GM21447 (cell line): ENCODE measurements around the gene STAB1.

Experiments
- ATAC-seq: cut with Tn5 transposase; IDR thresholded peaks from one replicate; pipeline ENCODE4 v1.9.1; 2021; ENCODE audit not compliant: unreplicated experiment

The STAB1 gene

DNA sequence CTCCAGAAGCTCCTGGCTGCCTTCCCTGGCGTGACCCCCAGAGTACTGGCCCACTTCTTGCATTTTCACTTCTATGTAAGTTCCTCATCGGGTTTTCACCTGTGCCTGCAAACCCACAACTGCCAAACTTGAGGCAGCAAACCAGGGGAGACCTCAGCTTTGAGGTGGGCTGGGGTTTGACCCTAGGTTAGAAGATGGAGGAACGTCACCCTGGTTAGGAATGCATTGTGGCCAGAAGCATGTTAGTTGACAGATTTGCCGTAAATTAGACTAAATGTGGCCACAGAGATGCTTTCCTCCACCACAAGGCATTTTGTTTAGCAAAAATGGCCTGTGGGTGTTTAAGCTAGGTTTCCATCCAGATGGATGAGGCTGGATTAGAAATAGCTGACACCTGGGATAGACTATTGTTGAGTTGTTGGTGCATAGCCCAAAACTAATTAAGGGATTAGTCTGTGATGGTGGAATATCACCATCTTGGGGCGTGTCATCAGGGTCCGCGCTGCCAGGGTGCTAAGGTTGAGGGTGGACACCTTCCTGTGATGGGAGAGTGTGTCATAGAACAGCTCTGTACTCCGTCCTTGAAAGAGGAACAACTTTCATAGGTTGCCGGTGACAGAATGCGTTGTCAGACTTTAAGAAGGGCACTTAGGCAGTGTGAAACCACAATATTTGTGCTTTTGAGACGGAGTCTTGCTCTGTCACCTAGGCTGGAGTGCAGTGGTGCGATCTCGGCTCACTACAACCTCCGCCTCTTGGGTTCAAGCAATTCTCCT, 36.2 kb upstream of the STAB1 start:
- ATAC-seq = no peak

DNA sequence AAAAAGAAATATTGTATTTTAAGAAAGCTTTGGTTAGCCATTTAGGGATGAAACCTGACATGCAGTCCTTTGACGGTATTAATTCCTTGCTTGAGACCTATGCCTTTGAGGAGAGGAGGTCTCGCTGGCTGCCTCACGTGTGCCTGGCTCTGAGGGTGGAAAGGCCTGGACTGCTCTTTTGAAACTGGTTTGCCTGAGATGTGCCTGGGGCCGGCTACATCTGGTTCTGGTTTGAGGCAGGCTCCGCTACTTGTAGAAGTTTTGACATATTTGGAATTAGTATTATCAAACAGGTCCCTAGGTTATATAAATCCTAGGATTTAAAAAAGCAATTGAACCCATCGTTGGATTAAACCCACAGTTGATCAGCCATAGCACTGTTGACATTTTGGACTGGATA, 33.3 kb upstream of the STAB1 start:
- ATAC-seq = no peak

DNA sequence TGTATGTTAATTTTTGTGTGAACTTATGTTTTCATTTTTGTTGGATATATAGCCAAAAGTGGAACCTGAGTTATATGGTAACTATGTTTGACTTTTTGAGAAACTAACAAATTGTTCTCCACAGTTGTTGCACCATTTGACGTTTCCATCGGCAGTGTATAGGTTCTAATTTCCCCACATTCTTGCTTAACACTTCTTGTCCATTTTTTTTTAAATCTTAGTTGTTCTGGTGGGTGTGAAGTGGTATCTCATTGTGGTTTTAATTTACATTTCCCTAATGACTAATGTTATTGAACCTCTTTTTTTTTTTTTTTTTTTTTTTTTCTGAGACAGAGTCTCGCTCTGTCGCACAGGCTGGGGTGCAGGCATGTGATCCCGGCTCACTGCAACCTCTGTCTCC, 31.7 kb upstream of the STAB1 start:
- no peak for ATAC-seq

DNA sequence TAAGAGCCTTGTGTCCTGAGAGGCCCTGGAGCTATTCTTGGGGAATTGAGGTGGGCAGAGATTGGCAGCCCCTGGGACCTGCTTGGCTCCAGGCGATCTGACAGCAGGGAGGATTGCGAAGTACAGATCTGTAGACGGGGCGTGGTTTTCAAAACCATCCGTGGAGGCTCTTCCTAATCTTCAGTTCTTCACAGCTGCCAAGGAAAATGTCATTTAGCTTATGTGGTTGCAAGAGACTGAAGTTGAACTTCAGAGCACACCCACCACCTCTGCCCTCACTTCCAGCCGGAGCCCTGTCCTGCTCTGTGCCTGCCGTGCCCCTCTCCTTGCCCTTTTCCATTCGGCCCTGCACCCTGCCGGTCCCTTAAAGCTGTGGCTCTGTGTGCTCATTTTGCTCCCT, 26.8 kb upstream of the STAB1 start:
- ATAC-seq = no peak

DNA sequence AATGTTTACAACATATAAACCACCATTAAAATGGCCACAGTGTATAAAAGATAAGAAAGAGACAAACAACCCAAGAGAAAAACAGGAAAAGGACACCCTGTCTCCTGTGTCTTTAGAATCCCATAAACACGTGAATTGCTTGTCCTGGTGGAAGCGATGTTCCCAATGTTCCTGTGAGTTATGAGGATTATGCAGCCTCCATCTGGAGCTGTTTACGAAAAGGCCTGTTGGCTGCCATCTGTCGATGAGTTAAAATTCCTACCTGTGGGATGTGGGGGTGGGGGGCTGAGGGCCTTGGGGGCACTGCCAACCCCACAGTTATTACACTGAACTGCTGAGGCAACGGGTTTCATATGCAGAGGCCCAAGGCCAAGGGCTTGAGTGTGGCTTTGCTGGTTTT, 26.1 kb upstream of the STAB1 start:
- no peak for ATAC-seq

DNA sequence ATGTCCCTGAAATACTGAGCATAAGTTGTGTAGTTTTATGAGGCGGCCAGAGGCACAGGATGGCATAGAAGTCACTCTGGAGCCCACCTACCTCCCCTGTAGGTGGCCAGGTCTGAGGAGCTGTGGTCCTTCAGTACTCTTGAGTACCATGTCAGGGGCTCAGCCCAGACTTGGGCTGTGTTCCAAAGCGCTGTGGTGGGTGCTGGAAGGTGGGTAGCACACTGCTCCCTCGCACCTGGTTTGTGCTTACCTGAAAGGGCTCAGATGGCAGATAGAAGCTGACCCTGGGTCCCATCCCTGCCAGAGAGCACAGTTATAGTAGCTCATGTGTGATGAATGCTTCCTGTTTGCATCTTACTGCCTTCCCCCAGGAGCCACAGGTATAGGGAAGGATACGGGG, 24.2 kb upstream of the STAB1 start:
- no peak for ATAC-seq

DNA sequence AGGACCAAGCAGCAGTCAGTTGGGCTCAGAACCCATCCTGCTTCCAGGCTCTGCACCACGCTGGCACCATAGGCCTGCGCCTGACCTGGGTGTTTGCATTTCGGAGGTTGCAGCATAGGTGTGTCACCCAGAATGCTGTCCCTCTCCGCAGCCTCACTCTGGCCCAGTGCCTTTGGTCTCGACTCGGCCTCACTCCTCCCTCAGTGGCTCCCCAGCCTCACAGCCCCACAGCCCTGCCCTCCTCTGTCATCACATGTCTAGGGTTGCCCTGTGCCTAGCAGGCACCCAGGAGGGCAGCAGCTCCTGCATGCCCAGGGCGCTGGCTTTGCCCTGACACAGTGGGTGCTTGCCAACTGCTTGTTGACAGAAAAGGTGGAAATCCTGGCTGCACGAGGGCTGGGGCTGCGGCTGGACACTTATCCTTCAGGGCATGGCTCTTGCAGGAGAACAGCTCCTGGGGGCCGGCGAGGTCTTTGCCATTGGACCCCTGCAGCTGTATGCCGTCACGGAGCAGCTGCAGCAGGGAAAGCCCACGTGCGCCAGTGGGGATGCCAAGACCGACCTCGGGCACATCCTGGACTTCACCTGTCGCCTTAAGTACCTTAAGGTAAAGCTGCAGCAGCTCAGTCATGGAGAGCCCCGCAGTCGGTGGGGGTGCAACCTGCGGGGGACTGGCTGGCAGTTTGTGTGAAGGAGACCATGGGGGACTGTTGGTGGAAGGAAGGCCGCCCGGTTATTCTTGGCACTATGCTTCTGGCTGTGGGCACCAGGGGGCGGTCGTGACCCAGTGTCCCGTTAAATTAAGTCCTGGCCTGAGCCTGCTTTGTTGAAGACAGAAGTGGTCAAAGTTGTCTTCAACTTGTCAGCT, 23.5 kb upstream of the STAB1 start:
- no peak for ATAC-seq

DNA sequence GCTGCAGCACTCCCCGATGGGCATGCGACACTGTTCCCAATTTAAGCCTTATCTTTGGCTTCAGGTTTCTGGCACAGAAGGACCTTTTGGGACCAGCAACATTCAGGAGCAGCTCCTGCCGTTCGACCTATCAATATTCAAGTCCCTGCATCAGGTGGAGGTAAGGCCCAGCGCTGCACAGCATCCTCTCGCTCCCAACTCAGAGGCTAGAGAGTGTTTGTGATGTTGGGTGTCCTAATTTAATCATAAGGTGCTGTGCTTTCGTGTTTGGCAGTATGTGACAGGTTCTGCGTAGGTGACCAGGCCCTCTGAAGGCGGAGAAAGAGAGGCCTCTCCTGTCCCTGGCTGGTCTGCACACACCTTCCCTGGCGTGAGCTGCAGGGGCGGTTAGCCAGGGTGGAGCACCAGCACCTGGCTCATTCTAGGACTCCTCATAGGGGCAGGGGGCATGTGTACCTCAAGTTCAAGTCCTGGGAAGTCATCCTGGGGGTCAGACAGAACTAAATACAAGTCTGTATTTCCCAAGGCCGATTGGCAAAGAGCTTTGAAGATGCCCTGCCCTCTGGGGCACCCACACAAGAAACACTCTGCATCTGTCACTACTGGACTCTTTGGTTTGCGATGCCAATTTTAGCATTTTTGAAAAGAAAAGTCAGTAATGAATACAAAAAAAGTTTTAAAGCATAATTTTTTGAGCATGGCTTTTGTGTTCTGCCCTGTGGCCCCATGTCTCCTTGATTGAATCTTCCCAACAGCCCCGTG, 22.7 kb upstream of the STAB1 start:
- ATAC-seq = no peak

DNA sequence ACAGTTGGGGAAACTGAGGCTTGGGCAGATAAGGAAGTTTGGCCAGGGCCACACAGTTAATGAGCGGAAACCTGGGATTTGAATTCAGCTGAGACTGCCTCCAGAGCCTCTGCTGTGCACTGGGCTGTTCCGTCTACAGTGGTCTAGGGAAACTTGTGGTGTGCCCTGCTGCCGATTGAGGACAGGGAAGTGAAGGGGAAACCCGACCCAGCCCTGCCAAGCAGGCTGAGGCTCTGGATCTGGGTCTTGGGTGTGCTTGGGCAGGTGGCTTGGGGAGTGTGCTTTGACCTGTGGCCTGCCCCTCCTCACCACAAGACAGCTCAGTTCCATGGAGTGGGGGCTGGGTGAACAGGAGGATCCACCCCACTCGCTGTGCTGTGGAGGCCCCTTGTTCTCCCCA, 22.1 kb upstream of the STAB1 start:
- no peak for ATAC-seq

DNA sequence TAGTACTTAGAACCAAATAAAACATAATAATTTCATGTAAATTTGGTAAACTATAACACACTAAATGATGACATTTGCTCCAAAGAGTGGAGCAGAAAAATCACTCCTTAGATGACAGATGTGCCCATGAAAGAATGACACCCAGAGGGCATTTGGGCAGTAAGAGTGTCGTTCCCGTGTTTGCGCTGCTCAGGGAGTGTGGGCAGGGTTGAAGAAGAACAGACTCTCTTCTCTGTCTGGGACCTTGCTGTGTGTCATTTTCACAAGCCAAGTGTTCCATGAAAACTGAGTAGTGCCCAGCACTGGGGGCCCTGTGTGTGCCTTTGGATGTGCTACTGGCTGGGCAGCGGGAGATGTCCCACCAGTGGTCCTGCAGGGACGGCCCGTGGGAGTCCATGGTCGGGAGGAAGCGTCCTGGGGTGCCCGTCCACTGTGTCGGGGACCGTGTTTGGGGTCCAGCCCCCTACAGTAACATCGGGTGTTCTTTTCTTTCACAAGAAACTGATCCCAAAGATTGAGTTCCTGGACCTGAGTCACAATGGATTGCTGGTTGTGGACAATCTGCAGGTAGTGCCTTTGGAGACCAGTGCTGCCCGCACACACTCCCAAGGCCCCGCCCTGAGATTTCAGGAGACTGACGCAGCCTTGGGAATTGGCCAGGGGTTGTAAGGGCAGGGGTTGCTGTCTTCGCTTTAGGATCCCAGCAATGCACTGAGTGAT, 17.9 kb upstream of the STAB1 start:
- ATAC-seq = no peak

DNA sequence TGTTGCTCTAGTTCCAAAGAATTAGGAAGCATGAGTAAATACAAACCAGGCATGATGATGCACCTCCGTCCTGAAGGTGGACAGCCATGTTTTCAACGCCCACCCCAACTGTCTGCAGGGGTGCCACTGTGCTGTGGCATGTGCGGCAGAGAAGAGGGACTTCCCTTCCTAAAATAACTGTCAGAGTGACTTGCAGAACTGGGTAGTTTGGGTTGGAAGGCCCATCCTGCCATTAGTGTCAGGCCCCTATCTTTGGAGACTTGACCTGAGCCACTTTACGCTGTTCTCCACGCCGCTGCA, 17.4 kb upstream of the STAB1 start:
- no peak for ATAC-seq

DNA sequence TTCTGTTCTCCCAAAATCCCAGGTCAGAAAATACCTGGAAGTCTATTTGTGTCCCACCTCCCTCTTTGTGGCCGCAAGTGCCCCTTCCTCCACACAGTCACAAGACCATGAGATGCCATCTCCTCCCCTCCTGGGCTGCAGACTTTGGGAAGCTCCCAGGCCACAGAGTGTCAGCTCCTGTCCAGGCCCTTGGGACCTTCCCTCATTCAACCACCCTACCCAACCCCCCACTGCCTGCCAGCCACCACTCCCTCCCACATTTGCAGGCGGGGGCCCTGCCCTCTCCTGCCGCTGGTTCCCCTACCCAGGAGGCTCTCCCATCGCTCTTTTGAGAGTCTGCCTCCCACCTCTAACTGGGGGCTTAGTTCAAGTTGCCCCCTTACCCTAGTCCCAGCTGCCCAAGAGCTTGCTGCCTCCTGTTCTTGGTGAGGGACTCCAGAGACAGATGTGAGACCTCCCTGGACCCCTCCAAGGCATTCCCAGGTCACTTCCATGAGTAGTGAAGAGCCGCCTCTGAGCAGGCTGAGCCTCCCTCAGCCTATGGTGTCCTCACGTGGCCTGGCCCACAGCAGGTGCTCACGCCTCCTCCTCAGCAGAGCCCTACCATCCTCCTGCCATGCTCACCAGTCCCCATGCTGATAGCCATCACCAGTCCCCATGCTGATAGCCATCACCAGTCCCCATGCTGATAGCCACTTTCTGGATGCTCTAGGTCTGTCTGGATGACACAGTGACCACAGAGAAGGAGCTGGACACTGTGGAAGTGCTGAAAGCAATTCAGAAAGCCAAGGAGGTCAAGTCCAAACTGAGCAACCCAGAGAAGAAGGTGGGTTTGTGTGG, 15.9 kb upstream of the STAB1 start:
- ATAC-seq = no peak

DNA sequence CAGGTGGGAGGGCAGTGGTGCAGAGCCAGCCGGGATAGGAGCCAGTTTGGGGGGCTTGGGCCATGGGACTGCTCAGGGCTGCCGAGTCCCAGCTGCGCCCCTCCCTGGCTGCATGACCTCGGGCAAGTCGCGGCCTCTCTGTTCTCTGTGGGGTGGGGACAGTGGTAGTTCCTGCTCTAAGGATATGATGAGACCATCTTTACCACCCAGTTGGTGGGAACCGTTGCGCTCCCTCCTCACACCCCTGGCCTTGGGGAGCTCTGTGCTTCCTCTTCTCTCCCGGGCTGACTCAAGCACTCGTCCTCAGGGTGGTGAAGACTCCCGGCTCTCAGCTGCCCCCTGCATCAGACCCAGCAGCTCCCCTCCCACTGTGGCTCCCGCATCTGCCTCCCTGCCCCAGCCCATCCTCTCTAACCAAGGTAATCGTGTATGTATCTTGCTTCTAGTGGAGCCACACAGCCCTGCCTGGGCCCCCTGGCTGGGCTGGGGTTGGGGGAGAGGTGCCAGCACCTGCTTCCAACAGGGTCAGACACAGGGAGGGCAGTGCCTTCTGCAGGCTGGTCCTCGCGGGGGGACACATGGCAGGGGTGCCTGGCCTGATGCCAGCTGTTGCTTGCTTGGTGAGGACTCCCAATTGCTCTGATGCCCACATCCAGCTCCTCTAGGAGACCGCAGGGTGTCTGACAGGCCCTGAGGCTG, 15.1 kb upstream of the STAB1 start:
- no peak for ATAC-seq

DNA sequence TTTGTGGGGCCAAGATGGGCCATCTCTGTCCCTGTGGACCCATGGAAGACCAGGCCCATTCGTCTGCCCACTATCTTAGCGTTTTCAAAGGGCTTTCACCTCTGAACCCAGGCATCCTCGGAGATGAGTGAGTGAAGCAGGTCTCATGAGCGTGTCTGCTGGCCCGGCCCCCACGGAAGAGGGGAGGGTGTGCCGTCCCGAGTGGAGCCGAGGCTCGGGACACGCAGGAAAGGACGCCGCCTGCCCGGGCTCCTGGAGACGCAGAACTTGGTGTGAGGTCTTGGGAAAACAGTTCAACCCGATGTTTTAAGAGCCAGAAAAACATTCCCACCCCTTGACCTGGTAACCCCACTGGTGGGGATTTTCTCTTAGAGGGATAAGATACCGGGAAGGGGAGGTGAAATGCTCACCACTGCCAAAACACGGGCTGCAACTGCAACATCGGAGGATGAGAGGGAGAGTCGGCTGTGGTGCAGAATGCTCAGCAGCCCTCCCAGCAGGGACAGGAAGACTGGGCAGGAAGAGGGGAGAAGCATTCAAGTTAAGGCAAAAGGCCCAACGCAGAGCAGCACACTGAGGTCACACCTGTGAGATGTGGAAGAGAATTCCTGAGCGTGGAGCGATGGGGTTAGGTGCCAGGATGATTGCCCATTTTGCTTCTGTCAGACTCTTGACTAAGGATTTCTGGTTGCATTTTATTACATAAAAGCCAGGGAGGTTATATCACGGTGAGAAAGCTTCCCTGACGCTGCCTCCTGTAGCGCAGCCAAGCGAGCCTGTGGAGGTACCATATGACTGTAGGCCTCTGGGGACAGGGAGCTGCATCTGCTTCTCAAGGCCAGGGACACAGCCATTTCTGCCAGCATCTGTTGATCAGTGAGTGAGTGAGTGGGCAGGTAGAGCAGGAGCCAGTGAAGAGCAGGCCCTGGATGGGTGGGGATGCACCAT, 14.1 kb upstream of the STAB1 start:
- ATAC-seq = no peak

DNA sequence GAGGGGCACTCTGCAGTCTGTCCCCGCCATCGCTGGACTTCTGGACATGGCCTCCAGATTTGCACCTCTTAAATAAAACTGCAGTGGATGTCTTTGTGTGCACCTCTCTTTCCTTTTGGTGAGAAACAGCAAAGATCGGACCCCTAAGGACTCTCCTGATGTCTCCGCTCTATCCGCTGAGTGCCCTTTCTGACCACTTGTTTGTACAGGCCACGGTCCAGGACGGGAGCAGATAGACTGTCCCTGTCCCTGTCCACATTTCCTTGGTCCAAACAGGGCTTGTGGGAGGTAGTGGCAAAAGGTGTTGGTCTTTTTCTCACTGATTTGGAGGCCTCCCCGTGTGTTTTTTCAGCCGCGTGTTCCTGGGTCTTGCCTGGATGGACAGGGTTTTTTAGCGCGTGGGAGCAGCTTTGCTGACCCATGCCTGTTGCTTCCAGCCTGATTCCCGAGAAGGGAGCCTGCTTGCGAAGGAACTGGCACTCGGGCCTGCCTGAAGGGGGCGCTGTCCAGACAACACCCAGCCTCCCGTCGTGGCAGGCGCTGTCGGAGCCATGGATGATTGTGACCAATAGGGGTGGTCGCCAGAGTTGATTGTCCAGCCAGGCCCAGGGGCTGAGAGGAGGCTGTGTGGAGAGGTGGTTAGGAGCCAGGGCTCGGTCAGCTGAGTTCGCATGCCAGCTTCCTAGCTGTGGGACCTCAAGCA, 13.2 kb upstream of the STAB1 start:
- ATAC-seq = no peak

DNA sequence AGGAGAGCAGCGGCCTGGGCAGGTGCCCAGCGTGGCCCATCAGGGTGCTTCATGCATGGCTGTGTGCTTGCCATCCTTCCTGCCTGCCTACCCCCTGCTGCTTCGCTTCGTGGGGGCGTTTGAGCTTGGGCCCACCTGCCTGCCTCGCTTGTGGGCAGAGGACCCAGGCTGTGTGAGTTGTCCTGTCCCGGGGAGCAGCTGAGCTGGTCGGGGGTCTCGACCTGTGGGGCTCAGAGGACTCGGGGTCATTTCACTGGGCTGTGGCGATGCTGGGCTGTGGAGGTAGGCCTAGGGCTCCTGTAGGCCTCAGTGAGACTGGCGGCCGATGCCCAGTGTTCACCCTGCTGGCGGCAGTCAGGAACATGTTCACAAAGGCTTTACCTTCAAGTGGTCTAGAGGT, 12.1 kb upstream of the STAB1 start:
- ATAC-seq = no peak

DNA sequence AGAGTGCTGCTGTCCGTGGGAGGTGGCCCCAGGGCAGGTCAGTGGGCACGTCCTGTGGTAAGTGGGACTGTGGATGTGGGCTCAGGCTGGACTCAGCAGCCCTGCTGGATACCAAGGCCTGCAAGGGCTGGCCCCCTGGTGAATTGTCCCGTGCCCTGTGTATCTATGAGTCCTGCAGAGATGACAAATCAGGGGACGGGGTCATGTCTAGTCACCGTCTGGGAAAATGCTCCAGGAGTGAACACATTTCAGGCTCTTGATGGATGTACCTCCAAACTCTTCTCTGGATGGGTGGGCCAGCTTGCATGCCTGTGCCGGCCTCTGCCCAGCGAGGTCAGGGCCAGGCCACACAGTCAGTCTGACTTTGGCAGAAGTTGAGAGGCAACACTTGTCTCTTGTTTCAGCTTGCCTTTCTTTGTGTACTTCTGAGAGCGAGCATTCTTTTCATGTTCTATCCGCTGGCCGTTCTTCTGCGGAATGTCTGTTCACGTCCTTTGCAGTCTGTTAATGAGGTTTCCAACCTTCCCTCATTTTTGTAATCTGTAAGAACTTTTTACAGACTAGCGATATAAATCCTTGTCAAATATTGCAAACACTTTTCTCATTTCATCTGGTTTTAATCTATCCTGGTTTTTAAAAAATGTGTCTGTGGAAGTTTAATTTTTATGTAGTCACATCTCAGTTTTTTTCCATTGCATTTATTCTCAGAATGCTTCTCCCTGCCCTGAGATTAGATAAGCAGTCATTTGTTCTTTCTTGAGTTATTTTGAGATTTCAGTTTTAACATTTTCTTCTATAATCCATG, 11.4 kb upstream of the STAB1 start:
- ATAC-seq = no peak
